ENCODE results near the gene KIAA0753.
"Not testable (repeated sequence)": the region's sequence is repeated elsewhere in the genome, so short reads cannot be mapped to it uniquely, and the experiment has no call there.

The KIAA0753 gene

DNA sequence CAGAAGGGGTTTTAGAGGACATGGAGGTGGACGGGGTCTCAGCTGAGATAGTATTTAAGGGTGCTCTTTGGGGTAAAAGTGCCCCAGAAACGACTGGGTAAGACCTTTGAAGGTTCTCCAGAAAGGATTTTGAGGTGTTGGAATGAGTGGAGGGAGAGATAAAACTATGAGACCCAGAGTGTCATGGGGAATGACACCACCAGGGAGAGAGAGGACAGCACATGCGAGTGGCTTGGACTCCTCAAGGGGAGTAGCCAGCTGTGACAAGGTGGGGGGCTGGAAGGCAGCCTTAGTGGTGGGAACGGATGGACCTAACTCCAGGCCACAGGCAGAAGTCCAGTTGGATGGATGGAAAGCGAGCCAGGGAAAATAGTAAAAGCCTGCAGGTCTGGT is 64.9 kb downstream of the KIAA0753 start:
- Histone ChIP-seq H3K4me1 (ENCODE audit: insufficient read depth, poor library complexity, severe bottlenecking) (peaks cover 24% of the 10 kb centered on the region), H3K27me3 (ENCODE audit: insufficient read depth, poor library complexity, severe bottlenecking) (no peaks in the 10 kb centered on the region), H3K4me3 (ENCODE audit: severe bottlenecking) (no peak overlapping the region), H3K27ac (ENCODE audit: poor library complexity, severe bottlenecking) (peak overlapping the region; percentile 1), H3K9me3 (ENCODE audit: severe bottlenecking) (no peaks in the 10 kb centered on the region), H3K36me3 (ENCODE audit: low read depth) (peaks cover 21% of the 10 kb centered on the region)
- no peak for ATAC-seq (ENCODE audit: low read depth)
- TF ChIP-seq, protein P1, sequence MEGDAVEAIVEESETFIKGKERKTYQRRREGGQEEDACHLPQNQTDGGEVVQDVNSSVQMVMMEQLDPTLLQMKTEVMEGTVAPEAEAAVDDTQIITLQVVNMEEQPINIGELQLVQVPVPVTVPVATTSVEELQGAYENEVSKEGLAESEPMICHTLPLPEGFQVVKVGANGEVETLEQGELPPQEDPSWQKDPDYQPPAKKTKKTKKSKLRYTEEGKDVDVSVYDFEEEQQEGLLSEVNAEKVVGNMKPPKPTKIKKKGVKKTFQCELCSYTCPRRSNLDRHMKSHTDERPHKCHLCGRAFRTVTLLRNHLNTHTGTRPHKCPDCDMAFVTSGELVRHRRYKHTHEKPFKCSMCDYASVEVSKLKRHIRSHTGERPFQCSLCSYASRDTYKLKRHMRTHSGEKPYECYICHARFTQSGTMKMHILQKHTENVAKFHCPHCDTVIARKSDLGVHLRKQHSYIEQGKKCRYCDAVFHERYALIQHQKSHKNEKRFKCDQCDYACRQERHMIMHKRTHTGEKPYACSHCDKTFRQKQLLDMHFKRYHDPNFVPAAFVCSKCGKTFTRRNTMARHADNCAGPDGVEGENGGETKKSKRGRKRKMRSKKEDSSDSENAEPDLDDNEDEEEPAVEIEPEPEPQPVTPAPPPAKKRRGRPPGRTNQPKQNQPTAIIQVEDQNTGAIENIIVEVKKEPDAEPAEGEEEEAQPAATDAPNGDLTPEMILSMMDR (IDR thresholded peaks at IDR 0.05; ENCODE audit: poor library complexity, severe bottlenecking): no peak
- no peak for DNase-seq (ENCODE audit: low spot score)

DNA sequence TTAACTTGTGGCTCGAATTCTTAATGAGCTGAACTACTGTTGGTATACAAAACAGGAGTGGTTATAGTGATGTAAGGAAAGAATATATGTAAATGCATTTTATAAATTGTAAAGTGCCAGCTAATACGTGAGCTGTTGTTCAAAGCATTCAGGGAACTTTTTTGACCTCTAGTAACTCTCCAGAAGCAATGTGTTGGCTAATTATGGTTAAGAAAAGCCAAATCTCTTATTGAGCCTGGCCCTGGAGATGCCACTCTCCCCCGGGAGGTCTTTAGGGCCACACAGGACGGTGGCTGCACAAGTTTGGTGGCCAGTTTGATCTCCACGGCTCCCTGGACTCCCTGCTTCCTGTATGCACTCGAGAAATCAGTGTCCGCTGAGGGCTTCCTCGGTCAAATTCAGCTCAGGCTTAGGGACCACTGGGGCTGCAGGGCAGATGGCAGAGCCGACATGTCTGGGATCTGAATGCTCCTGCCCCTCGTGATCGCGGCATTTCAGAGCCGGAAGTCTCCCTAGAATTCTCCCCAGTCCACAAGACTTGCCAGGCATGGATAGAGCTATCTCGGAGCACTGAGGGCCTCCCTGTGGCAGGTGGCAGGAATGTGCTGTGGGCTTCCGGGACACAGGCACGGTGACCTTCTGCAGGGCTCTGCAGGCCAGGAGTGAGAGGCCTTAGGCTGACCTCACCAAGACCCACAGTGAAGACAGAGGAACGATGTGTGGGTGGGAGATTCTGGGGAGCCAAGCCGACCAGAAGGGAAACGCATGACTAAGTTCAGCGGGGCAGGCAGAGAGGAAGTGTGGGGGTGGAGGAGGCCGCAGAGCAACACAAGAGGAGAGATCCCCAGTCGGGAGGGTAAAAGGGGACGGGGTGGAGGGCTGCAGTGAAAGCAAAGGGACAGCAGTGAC is 65.6 kb downstream of the KIAA0753 start:
- peaks cover 24% of the 10 kb centered on the region for H3K4me1 ChIP-seq (ENCODE audit: insufficient read depth, poor library complexity, severe bottlenecking)

DNA sequence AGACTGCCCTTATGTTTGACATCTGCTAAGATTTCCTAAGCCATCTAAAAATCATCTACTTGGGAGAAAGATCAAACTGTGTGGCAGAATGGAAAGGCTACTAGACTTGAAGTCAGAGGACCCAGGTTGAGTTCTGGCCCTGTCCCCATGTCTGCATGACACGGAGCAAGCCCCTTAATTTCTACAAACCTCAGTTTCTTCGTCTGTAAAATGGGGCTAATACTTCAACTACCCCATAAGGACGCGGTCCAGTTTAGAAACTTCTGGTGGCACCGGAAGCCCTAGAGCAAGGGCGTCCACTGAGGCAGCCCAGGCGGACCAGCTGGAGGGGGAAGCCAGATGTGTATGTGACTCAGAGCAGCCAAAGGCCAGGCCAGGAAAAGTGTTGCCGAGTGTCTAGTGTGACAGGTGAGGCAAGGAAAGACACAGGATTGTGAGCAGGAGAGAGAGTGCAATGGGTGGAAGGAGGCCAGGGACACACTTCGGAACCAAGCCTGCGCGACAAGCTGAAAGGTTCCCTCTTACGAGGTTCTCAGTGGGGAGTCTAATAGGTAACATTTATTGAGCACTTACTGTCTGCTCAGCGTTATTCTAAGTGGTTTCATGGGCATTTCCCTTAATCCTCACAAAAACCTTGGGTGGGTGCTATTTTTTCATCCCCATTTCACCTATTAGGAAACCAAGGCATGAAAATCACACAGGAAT is 66.4 kb downstream of the KIAA0753 start:
- TF ChIP-seq, protein P1 (IDR thresholded peaks at IDR 0.05; ENCODE audit: poor library complexity, severe bottlenecking): no peak
- Histone ChIP-seq H3K36me3 (ENCODE audit: low read depth) (peaks cover 21% of the 10 kb centered on the region), H3K27me3 (ENCODE audit: insufficient read depth, poor library complexity, severe bottlenecking) (no peaks in the 10 kb centered on the region), H3K4me3 (ENCODE audit: severe bottlenecking) (no peak overlapping the region), H3K4me1 (ENCODE audit: insufficient read depth, poor library complexity, severe bottlenecking) (peaks cover 24% of the 10 kb centered on the region), H3K27ac (ENCODE audit: poor library complexity, severe bottlenecking) (no peak overlapping the region), H3K9me3 (ENCODE audit: severe bottlenecking) (no peaks in the 10 kb centered on the region)
- ATAC-seq (ENCODE audit: low read depth) (no peak), DNase-seq (ENCODE audit: low spot score) (no peak)

More for the DNA sequence above, 65.6 kb downstream of the KIAA0753 start:
- peak overlapping the region; percentile 1 for H3K27ac ChIP-seq (ENCODE audit: poor library complexity, severe bottlenecking)
- H3K36me3 ChIP-seq (ENCODE audit: low read depth): peaks cover 21% of the 10 kb centered on the region
- DNase-seq (ENCODE audit: low spot score) (no peak), ATAC-seq (ENCODE audit: low read depth) (peak; percentile 37; the same call in 2 of the 3 replicates)
- no peaks in the 10 kb centered on the region for H3K27me3 ChIP-seq (ENCODE audit: insufficient read depth, poor library complexity, severe bottlenecking)
- TF ChIP-seq, protein P1 (IDR thresholded peaks at IDR 0.05; ENCODE audit: poor library complexity, severe bottlenecking): no peak
- H3K4me3 ChIP-seq (ENCODE audit: severe bottlenecking): no peak overlapping the region
- no peaks in the 10 kb centered on the region for H3K9me3 ChIP-seq (ENCODE audit: severe bottlenecking)

DNA sequence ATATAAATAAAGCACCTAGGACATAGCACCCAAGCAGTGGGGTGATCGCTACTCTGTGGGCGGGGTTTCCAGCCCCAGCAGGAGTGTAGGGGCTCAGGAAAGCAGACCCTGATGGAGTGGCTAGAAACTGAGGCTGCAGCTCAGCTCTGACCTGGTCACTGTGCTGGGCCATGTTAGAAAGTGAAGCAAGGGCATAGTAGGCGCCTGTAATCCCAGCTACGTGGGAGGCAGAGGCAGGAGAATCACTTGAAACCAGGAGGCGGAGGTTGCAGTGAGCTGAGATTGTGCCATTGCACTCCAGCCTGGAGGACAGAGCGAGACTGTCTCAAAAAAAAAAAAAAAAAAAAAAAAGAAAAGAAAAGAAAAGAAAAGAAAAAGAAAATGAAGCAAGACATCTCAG is 67.0 kb downstream of the KIAA0753 start:
- H3K27me3 ChIP-seq (ENCODE audit: insufficient read depth, poor library complexity, severe bottlenecking); DNase-seq (ENCODE audit: low spot score); H3K9me3 ChIP-seq (ENCODE audit: severe bottlenecking); H3K4me3 ChIP-seq (ENCODE audit: severe bottlenecking); ATAC-seq (ENCODE audit: low read depth); H3K27ac ChIP-seq (ENCODE audit: poor library complexity, severe bottlenecking): not testable (repeated sequence)
- peaks cover 22% of the 10 kb centered on the region for H3K4me1 ChIP-seq (ENCODE audit: insufficient read depth, poor library complexity, severe bottlenecking)
- peaks cover 14% of the 10 kb centered on the region for H3K36me3 ChIP-seq (ENCODE audit: low read depth)

DNA sequence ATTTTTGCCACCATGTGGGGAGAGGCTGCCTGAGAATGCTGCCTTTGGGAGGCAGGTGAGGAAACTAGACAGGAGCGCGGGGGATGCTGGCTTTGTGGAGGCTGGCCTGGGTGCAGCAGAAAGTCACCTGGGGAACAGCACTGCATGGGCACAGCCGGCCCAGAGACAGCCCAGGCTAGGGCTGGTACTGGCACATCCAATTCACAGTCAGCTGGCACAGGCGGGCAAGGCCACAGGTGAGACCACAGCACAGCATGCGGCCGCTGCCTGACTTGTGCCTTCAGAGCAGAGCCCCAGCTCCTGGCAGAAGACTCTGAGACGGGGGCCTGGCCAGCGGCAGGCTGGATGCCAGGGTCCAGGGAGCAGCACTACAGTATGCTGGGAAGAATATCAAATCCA is 67.5 kb downstream of the KIAA0753 start:
- TF ChIP-seq, protein P1 (IDR thresholded peaks at IDR 0.05; ENCODE audit: poor library complexity, severe bottlenecking): no peak
- no peak overlapping the region for H3K27ac ChIP-seq (ENCODE audit: poor library complexity, severe bottlenecking)
- H3K9me3 ChIP-seq (ENCODE audit: severe bottlenecking): no peaks in the 10 kb centered on the region

More for the DNA sequence above, 67.5 kb downstream of the KIAA0753 start:
- Histone ChIP-seq H3K4me1 (ENCODE audit: insufficient read depth, poor library complexity, severe bottlenecking) (peaks cover 21% of the 10 kb centered on the region), H3K36me3 (ENCODE audit: low read depth) (peaks cover 9% of the 10 kb centered on the region; the same call in 1 of the 2 replicates), H3K27me3 (ENCODE audit: insufficient read depth, poor library complexity, severe bottlenecking) (no peaks in the 10 kb centered on the region), H3K4me3 (ENCODE audit: severe bottlenecking) (no peak overlapping the region)
- ATAC-seq (ENCODE audit: low read depth) (no peak), DNase-seq (ENCODE audit: low spot score) (no peak)
